ENCODE data around the gene NUDT4. TPM values are rescaled to one million over a fixed set of nuclear protein-coding genes. Genes with fewer than 3 reads are reported as not detected.
A peak's percentile ranks its signal among the peaks of the same experiment; 100 is the strongest.

Gene NUDT4
- total and polyA plus RNA-seq, 9 of the 15 experiments (the other 6 are each of a cell fraction or from before 2014, with no cell fraction given) = 38.1 to 164 (median 99.2) TPM

DNA sequence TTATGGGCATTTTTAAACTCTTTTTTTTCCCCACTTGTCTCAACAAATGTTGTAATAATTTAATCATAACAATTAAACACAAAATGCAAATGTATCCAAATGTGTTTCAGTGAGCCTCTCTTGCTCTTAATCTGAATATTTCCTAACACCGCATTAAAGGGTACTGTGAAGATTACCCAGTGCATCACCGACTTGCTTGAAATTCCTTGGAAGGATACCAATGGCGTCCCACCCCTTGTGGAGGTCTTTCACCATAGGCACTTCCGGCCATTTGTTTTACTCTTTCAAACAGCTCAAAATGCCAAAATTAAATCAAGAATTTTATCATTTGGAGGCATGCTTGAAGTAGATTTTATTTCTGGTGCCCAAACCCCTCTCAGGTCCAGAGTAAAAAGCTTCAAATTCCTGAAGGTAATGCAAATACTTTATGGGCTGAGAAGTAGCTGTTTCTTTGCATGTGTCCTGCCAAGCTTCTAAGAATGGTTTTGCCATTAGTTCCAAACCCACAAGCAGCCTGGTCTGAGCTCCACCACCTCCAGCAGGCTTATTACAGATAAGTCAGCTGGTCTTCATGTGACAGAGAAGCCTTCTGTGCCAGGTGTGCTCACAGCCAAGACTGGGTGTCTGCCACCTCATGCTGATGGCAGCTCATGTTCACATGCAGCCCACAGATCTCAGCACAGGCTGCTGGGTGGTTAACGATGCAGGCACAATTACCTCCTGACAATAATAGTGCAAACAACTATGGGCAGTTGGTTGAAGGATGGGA is 16.4 kb upstream of the NUDT4 start:
- intact Hi-C loops (cut with micrococcal nuclease) (no loop called here), in situ Hi-C loops (cut with MboI) (no loop called here)
- H3K9ac ChIP-seq (ENCODE audit: insufficient read depth in 1 of 2, low read depth in 2 of 2, low read length in 2 of 2) = peak overlapping the region in 1 of 2 experiments; percentile 33; a peak in 1 of 4 replicates
- H3K27me3 ChIP-seq (ENCODE audit: control insufficient read depth in 2 of 2, insufficient read depth in 2 of 2, low read length in 2 of 2) = no peaks in the 10 kb centered on the region
- TF ChIP-seq, protein P1, sequence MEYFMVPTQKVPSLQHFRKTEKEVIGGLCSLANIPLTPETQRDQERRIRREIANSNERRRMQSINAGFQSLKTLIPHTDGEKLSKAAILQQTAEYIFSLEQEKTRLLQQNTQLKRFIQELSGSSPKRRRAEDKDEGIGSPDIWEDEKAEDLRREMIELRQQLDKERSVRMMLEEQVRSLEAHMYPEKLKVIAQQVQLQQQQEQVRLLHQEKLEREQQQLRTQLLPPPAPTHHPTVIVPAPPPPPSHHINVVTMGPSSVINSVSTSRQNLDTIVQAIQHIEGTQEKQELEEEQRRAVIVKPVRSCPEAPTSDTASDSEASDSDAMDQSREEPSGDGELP (CRISPR knock-in tag; IDR thresholded peaks at IDR 0.05; ENCODE audit: borderline replicate concordance) = 0 out of 2 replicates have a peak, but pooled peaks have one; percentile 54
- TF ChIP-seq, protein P2, sequence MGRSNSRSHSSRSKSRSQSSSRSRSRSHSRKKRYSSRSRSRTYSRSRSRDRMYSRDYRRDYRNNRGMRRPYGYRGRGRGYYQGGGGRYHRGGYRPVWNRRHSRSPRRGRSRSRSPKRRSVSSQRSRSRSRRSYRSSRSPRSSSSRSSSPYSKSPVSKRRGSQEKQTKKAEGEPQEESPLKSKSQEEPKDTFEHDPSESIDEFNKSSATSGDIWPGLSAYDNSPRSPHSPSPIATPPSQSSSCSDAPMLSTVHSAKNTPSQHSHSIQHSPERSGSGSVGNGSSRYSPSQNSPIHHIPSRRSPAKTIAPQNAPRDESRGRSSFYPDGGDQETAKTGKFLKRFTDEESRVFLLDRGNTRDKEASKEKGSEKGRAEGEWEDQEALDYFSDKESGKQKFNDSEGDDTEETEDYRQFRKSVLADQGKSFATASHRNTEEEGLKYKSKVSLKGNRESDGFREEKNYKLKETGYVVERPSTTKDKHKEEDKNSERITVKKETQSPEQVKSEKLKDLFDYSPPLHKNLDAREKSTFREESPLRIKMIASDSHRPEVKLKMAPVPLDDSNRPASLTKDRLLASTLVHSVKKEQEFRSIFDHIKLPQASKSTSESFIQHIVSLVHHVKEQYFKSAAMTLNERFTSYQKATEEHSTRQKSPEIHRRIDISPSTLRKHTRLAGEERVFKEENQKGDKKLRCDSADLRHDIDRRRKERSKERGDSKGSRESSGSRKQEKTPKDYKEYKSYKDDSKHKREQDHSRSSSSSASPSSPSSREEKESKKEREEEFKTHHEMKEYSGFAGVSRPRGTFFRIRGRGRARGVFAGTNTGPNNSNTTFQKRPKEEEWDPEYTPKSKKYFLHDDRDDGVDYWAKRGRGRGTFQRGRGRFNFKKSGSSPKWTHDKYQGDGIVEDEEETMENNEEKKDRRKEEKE (IDR thresholded peaks at IDR 0.05; ENCODE audit: borderline replicate concordance in 1 of 2, control insufficient read depth in 1 of 2, low read depth in 2 of 2, low read length in 1 of 2) = no peak
- POLR2A ChIA-PET = interaction anchor here (0.6 to 1.3 kb wide), 3 partner anchors 10 to 285 kb away, joined by 3 to 5 read pairs (median 3); no protein-coding TSS in a partner anchor
- FAIRE-seq = no peak
- H3K79me2 ChIP-seq (ENCODE audit: control insufficient read depth, insufficient read depth, low read length) = no peaks in the 10 kb centered on the region
- H3K4me1 ChIP-seq (replicated peaks in 1 of 2; ENCODE audit: control insufficient read depth in 2 of 2, insufficient read depth in 2 of 2, low read length in 2 of 2) = peaks cover 0 to 10% of the 10 kb centered on the region in 2 experiments; a peak in 3 of 5 replicates
- WGBS (ENCODE audit: insufficient coverage, low coverage, missing lambda C conversion rate) = 74% methylated on average over 5 of the region's 5 CpGs
- H3K4me2 ChIP-seq (ENCODE audit: insufficient read depth, low read length) = no peak overlapping the region
- no peak overlapping the region for H3K4me3 ChIP-seq
- H3K9me3 ChIP-seq (replicated peaks; ENCODE audit: control insufficient read depth, insufficient read depth, low read depth, low read length) = no peaks in the 10 kb centered on the region
- no peaks in the 10 kb centered on the region for H3K9me1 ChIP-seq (ENCODE audit: control insufficient read depth, insufficient read depth, low read length)
- no peak for DNase-seq (ENCODE audit: extremely low read depth in 1 of 4, low spot score in 3 of 4)
- ATAC-seq = no peak
- no peaks in the 10 kb centered on the region for H3K36me3 ChIP-seq (ENCODE audit: control insufficient read depth, insufficient read depth, low read length)
- H4K20me1 ChIP-seq (replicated peaks; ENCODE audit: control insufficient read depth, insufficient read depth, low read length) = no peaks in the 10 kb centered on the region
- no peak overlapping the region for H3K27ac ChIP-seq (ENCODE audit: extremely low read depth, low read depth, low read length)
- CTCF ChIA-PET (ENCODE audit: low intra/inter-chr PET ratio) = no interaction called here
- BruUV-seq (replicated peaks) = no TSS peak
- peak overlapping the region; percentile 36; the same call in 1 of the 2 replicates for H2AFZ ChIP-seq (ENCODE audit: low read depth, low read length)
